H1 (cell line): Measurements from ENCODE around the gene CSTF3. TPM values are rescaled to one million over a fixed set of nuclear protein-coding genes. Genes with fewer than 3 reads are reported as not detected.

Experiments used
- CTCF ChIA-PET: fragments of 300-600 bp; sonication (Branson Sonifier 250); formaldehyde crosslinking; loops from one replicate; lab custom pipeline; 2021; ENCODE audit not compliant: partially characterized antibody; lab: Charles Lee
- POLR2A ChIA-PET: fragments of 300-600 bp; sonication (Branson Sonifier 250); formaldehyde crosslinking; loops from one replicate; lab custom pipeline; 2021; ENCODE audit warnings: inconsistent platforms; ENCODE audit not compliant: partially characterized antibody; lab: Charles Lee
- DNase-seq, 2 experiments: peaks; one replicate each; pipeline versions ENCODE4 v3.0.0 to v3.0.0-alpha.2; 2010 to 2022; ENCODE audit warnings: low spot score in 2 of 2, low read depth in 1 of 2, mixed read lengths in 1 of 2
- FAIRE-seq: peaks from 2 replicates; lab custom pipeline; 2011; peaks lifted over from hg19 to GRCh38; lab: Jason Lieb, UNC
- H2AFZ ChIP-seq: 2 replicates; pipeline ENCODE4 v1.8.1; 2012; ENCODE audit warnings: low read length, inconsistent platforms
- H2AK5ac ChIP-seq: 2 replicates; pipeline ENCODE4 v1.6.1; 2013; ENCODE audit warnings: low read depth, low read length
- H2BK120ac ChIP-seq: replicated peaks from 2 replicates; pipeline ENCODE3; 2013; ENCODE audit warnings: low read depth, low read length, inconsistent platforms
- H2BK12ac ChIP-seq: 2 replicates; pipeline ENCODE4 v1.6.1; 2013; ENCODE audit warnings: low read depth, low read length
- H2BK15ac ChIP-seq: 2 replicates; pipeline ENCODE4 v1.6.1; 2013; ENCODE audit warnings: low read length
- H2BK20ac ChIP-seq: 2 replicates; pipeline ENCODE4 v1.6.1; 2013; ENCODE audit warnings: low read length
- H2BK5ac ChIP-seq: 2 replicates; pipeline ENCODE4 v1.6.1; 2013; ENCODE audit warnings: low read depth, low read length
- H3K14ac ChIP-seq: 2 replicates; pipeline ENCODE4 v1.6.1; 2013; ENCODE audit warnings: inconsistent platforms; ENCODE audit not compliant: insufficient read length
- H3K18ac ChIP-seq: 2 replicates; pipeline ENCODE4 v1.6.1; 2013; ENCODE audit warnings: low read length; ENCODE audit errors: extremely low read depth
- H3K23ac ChIP-seq: 2 replicates; pipeline ENCODE4 v1.6.1; 2013; ENCODE audit warnings: inconsistent platforms; ENCODE audit not compliant: insufficient read length
- H3K23me2 ChIP-seq: 2 replicates; pipeline ENCODE4 v1.6.1; 2013; ENCODE audit warnings: low read depth, low read length
- H3K27ac ChIP-seq: 2 replicates; pipeline ENCODE4 v1.6.1; 2011; ENCODE audit warnings: low read depth, low read length, inconsistent platforms
- H3K27me3 ChIP-seq, 4 experiments: replicated peaks in 1 of 4; 1 replicate in 1 of 4; 2 replicates in 3 of 4; pipeline versions ENCODE4 v1.6.1 to v1.8.1; 2011 to 2013; ENCODE audit warnings: low read length in 3 of 4, mild to moderate bottlenecking in 3 of 4, inconsistent platforms in 2 of 4, mixed read lengths in 2 of 4, moderate library complexity in 1 of 4; ENCODE audit not compliant: control insufficient read depth in 3 of 4, insufficient read depth in 3 of 4; ENCODE audit errors: extremely low read depth in 1 of 4
- H3K36me3 ChIP-seq, 4 experiments: 2 replicates each; pipeline versions ENCODE4 v1.6.1 to v1.8.1; 2011 to 2013; ENCODE audit warnings: mild to moderate bottlenecking in 4 of 4, low read length in 3 of 4, moderate library complexity in 2 of 4, control low read depth in 1 of 4, inconsistent platforms in 1 of 4; ENCODE audit not compliant: insufficient read depth in 4 of 4, control insufficient read depth in 2 of 4
- H3K4ac ChIP-seq: replicated peaks from 2 replicates; pipeline ENCODE3; 2013; ENCODE audit warnings: low read length, low read depth, mixed read lengths, inconsistent platforms; ENCODE audit not compliant: insufficient read length
- H3K4me1 ChIP-seq, 4 experiments: replicated peaks in 1 of 4; 1 replicate in 1 of 4; 2 replicates in 3 of 4; pipeline versions ENCODE4 v1.6.1 to v1.8.1; 2011 to 2013; ENCODE audit warnings: low read length in 3 of 4, inconsistent platforms in 2 of 4, mixed read lengths in 1 of 4; ENCODE audit not compliant: insufficient read depth in 4 of 4, control insufficient read depth in 3 of 4
- H3K4me2 ChIP-seq, 2 experiments: 2 replicates each; pipeline versions ENCODE4 v1.6.1 to v1.8.1; 2011 to 2013; ENCODE audit warnings: low read depth in 2 of 2, low read length in 2 of 2, control low read depth in 1 of 2, inconsistent platforms in 1 of 2, mild to moderate bottlenecking in 1 of 2; ENCODE audit not compliant: insufficient read depth in 1 of 2
- H3K4me3 ChIP-seq, 4 experiments: fragments of 200-600, 300-600 bp in 1 of 4; sonication (generic), shearing (Covaris generic), sonication (Bioruptor Twin) in 1 of 4; 2 replicates each; pipeline versions ENCODE4 v1.5.1 to v1.8.1; 2011 to 2016; ENCODE audit warnings: low read length in 4 of 4, low read depth in 3 of 4, control low read depth in 2 of 4, inconsistent platforms in 2 of 4, mild to moderate bottlenecking in 2 of 4, mixed read lengths in 1 of 4, moderate library complexity in 1 of 4; ENCODE audit not compliant: insufficient read depth in 2 of 4; ENCODE audit errors: extremely low read depth in 1 of 4
- H3K56ac ChIP-seq: replicated peaks from 2 replicates; pipeline ENCODE3; 2013; ENCODE audit warnings: low read depth, mild to moderate bottlenecking, mixed read lengths, low read length, inconsistent platforms; ENCODE audit not compliant: insufficient read length
- H3K79me1 ChIP-seq: 2 replicates; pipeline ENCODE4 v1.6.1; 2013; ENCODE audit warnings: low read depth, low read length, control low read depth
- H3K79me2 ChIP-seq, 2 experiments: 2 replicates each; pipeline versions ENCODE4 v1.6.1 to v1.8.1; 2012 to 2013; ENCODE audit warnings: low read length in 2 of 2, mild to moderate bottlenecking in 2 of 2, inconsistent platforms in 1 of 2; ENCODE audit not compliant: insufficient read depth in 2 of 2, control insufficient read depth in 1 of 2
- H3K9ac ChIP-seq, 4 experiments: replicated peaks in 1 of 4; 1 replicate in 1 of 4; 2 replicates in 3 of 4; pipeline versions ENCODE4 v1.6.1 to v1.8.1; 2011 to 2013; ENCODE audit warnings: low read depth in 3 of 4, low read length in 3 of 4, control low read depth in 2 of 4, mild to moderate bottlenecking in 2 of 4, moderate library complexity in 2 of 4, inconsistent platforms in 1 of 4; ENCODE audit errors: extremely low read depth in 1 of 4
- H3K9me3 ChIP-seq, 2 experiments: 2 replicates each; pipeline versions ENCODE4 v1.6.1 to v1.8.1; 2012 to 2013; ENCODE audit warnings: mild to moderate bottlenecking in 2 of 2, moderate library complexity in 2 of 2, control low read depth in 1 of 2, inconsistent platforms in 1 of 2, low read depth in 1 of 2, low read length in 1 of 2, mixed read lengths in 1 of 2; ENCODE audit not compliant: insufficient read depth in 2 of 2
- H4K20me1 ChIP-seq, 2 experiments: replicated peaks in 1 of 2; 2 replicates each; pipeline versions ENCODE3 to v1.8.1; 2011 to 2013; ENCODE audit warnings: inconsistent platforms in 2 of 2, low read length in 2 of 2, mild to moderate bottlenecking in 1 of 2; ENCODE audit not compliant: insufficient read depth in 2 of 2, control insufficient read depth in 1 of 2
- H4K5ac ChIP-seq: 2 replicates; pipeline ENCODE4 v1.6.1; 2013; ENCODE audit warnings: low read length, low read depth, mixed read lengths, inconsistent platforms; ENCODE audit not compliant: insufficient read length
- H4K8ac ChIP-seq: 2 replicates; pipeline ENCODE4 v1.8.0; 2013; ENCODE audit warnings: mild to moderate bottlenecking, moderate library complexity, low read length, inconsistent platforms; ENCODE audit not compliant: insufficient read depth; ENCODE audit errors: extremely low read depth
- H4K91ac ChIP-seq: replicated peaks from 2 replicates; pipeline ENCODE3; 2013; ENCODE audit warnings: low read length, mixed read lengths, inconsistent platforms; ENCODE audit not compliant: insufficient read length
- BACH1 ChIP-seq: IDR thresholded peaks from 2 replicates; pipeline ENCODE4 v1.6.1; 2012; ENCODE audit warnings: low read length, improper control_type of control experiment
- BCL11A ChIP-seq, 2 experiments: IDR thresholded peaks; one replicate each; pipeline ENCODE4 v1.6.1; 2011; ENCODE audit warnings: low read depth in 2 of 2, low read length in 2 of 2, mild to moderate bottlenecking in 2 of 2
- PHF8 ChIP-seq: fragments of 200-600 bp; sonication (generic); conservative IDR thresholded peaks from 2 replicates; pipeline ENCODE4 v1.7.1; 2012; ENCODE audit warnings: low read depth, mild to moderate bottlenecking, inconsistent platforms, low read length, moderate library complexity
- SUZ12 ChIP-seq: fragments of 200-600 bp; sonication (generic); IDR thresholded peaks from 2 replicates; pipeline ENCODE4 v1.6.1; 2012; ENCODE audit warnings: mild to moderate bottlenecking, inconsistent platforms, low read length, moderate library complexity, mixed read lengths
- WGBS, 2 experiments: shearing (Covaris generic) in 1 of 2; methylation state at CpG; one replicate each; pipeline versions ENCODE4 v1.1.6 to v1.1.7; 2013 to 2015; ENCODE audit warnings: low lambda C conversion rate in 2 of 2, mixed read lengths in 2 of 2, inconsistent platforms in 1 of 2, low coverage in 1 of 2, missing lambda C conversion rate in 1 of 2; ENCODE audit not compliant: insufficient replicate concordance in 2 of 2, insufficient coverage in 1 of 2, insufficient read length in 1 of 2; ENCODE audit errors: extremely low coverage in 1 of 2, missing lambda C conversion rate in 1 of 2; 5-methylcytosine and 5-hydroxymethylcytosine counted together
- polyA plus RNA-seq, 7 experiments: library from polyadenylated mRNA; depleted of rRNA in 3 of 7; stranded (reverse) in 5 of 7; unstranded in 2 of 7; fragments of >200 nt in 5 of 7; fragments of 200-250 nt in 2 of 7; gene quantifications; 1 replicate in 5 of 7; 2 replicates in 1 of 7; 4 replicates in 1 of 7; pipeline versions ENCODE4 v1.2.1 to v1.2.3, GENCODE V29; 2011 to 2013; ENCODE audit warnings: missing spikeins in 2 of 7, mixed read lengths in 2 of 7
- total RNA-seq: library from RNA; stranded (reverse); fragmentation: NEBNext Ultra II Directional; extraction: Animal tissue kit (Norgen Biotek cat#: 25700); gene quantifications from 2 replicates; pipeline ENCODE4 v1.2.1, GENCODE V29; 2021

Gene CSTF3
- total and polyA plus RNA-seq, 2 of the 8 experiments (the other 6 are each of a cell fraction or from before 2014, with no cell fraction given), result 22.3 to 54.7 TPM

DNA sequence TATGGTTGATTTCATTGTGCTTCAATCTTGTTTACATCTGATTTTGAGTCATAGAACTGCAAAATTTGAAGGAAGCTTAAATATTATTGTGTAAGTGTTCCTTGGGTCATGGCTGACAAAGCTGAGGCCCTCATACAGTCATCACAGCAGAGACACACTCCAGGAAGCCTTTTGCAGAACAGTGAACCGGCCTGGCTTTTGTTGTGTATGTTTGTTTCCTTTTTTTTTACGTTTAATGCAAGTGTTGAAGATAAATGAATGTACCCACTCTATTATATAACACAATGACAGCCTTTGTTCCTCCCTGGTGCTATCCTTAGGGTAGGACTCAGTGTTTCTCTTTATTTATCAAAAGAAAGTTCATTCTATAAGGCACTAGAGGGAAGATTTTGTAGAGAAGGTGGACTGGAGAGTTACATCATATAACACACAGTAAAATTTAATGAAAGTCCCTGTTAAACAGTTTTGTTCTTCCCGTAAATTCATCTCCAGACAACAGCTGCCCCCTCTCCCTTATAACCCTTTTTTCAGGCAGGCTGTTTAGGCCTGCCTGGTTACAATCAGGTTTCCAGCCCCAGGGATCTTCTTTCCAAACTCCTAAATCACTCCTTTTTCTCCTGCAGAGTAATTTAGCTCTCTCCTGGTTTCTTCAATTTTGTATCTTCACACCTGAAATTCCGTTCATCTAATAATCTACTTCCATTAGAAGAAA is 34.3 kb upstream of the CSTF3 start:
- 52% methylated on average over 4 of the region's 4 CpGs; no CpG with 5 or more reads in 1 of the 2 experiments for WGBS, 2 experiments
- no peak overlapping the region for H2AK5ac ChIP-seq
- H3K4me1 ChIP-seq, result peaks cover 0 to 3% (median 0%) of the 10 kb centered on the region in 4 experiments; a peak in 2 of 7 replicates
- no peak overlapping the region for H3K56ac ChIP-seq
- no peak overlapping the region for H3K9ac ChIP-seq
- H2BK120ac ChIP-seq, result no peak overlapping the region
- H2BK5ac ChIP-seq, result no peak overlapping the region
- H3K27me3 ChIP-seq, result no peaks in the 10 kb centered on the region
- H3K9me3 ChIP-seq, result no peaks in the 10 kb centered on the region
- H3K14ac ChIP-seq, result no peak overlapping the region
- H4K5ac ChIP-seq, result no peak overlapping the region
- H3K4ac ChIP-seq, result no peak overlapping the region
- TF ChIP-seq PHF8, result no peak
- no peak for TF ChIP-seq SUZ12
- TF ChIP-seq BACH1, result no peak
- no peak for TF ChIP-seq BCL11A (IDR thresholded peaks at IDR 0.05; ENCODE audit: low read depth in 2 of 2, low read length in 2 of 2)
- H3K4me3 ChIP-seq, result no peak overlapping the region
- ChIA-PET CTCF (interaction anchor here (1.8 kb wide), 1 partner anchor 10 kb away, joined by 4 read pairs; no protein-coding TSS in a partner anchor), POLR2A (interaction anchor here (1.2 to 1.4 kb wide), 2 partner anchors 9 to 36 kb away, joined by 3 to 4 read pairs; no protein-coding TSS in a partner anchor)
- H3K27ac ChIP-seq, result no peak overlapping the region
- H2BK12ac ChIP-seq, result no peak overlapping the region
- DNase-seq (no peak), FAIRE-seq (no peak)
- no peak overlapping the region for H2AFZ ChIP-seq
- no peaks in the 10 kb centered on the region for H4K20me1 ChIP-seq
- H3K18ac ChIP-seq, result no peak overlapping the region
- no peak overlapping the region for H2BK20ac ChIP-seq
- H3K36me3 ChIP-seq, result no peaks in the 10 kb centered on the region
- H4K8ac ChIP-seq, result no peak overlapping the region
- H3K79me1 ChIP-seq, result no peaks in the 10 kb centered on the region
- no peak overlapping the region for H4K91ac ChIP-seq
- no peaks in the 10 kb centered on the region for H3K23me2 ChIP-seq
- H2BK15ac ChIP-seq, result no peak overlapping the region
- H3K79me2 ChIP-seq, result no peaks in the 10 kb centered on the region
- H3K4me2 ChIP-seq, result no peak overlapping the region
- no peak overlapping the region for H3K23ac ChIP-seq
